Heart left ventricle (tissue), 13 donors: ENCODE data around the gene SLIT3.

Experiments used
- POLR2A ChIP-seq, 2 donors: fragments of 450-650 bp; IDR thresholded peaks; one replicate each; pipeline ENCODE4 v1.6.1; 2017; ENCODE audit warnings: antibody characterized with exemption in 2 of 2, mild to moderate bottlenecking in 2 of 2, moderate library complexity in 2 of 2
- TF ChIP-seq, protein P1 (sequence below), 12 donors: fragments of 200-600 bp; sonication (generic) in 4 of 12; IDR thresholded peaks; one replicate each; pipeline versions ENCODE4 v1.5.0 to v1.8.0; 2018 to 2022; ENCODE audit warnings: antibody characterized with exemption in 12 of 12, mild to moderate bottlenecking in 5 of 12
- donor health status: ischemic (EF 13 %, LVEDD 7.1; RV severe dilation, severe dysfunction).
- donor health status: DM: no; HTN: yes; CAD: no.
- donor health status: DM: no; HTN: no; CAD: no.
- donor health status: ischemic (EF 25% LVEDD 6.9; RV normal size, moderate dysfunction).
- donor health status: ischemic (EF 25% LVEDD 5.7; RV mildly dilated, moderate dysfunction).
- donor health status: ischemic (EF 35%, LVEDD 5.7; RV mildly dilated, moderate dysfunction).
- donor health status: nonischemic (EF 11% LVEDD 7.7; RV severe dilation, severe dysfunction).
- donor health status: DM: yes; HTN: yes; CAD: no.
- donor health status: PGD.
- donor health status: ischemic (EF 29% LVEDD 5.4; RV normal size, mild dysfunction).
- donor health status: nonischemic (EF 23%, LVEDD 6.1; RV moderate dilation, normal function).

DNA sequence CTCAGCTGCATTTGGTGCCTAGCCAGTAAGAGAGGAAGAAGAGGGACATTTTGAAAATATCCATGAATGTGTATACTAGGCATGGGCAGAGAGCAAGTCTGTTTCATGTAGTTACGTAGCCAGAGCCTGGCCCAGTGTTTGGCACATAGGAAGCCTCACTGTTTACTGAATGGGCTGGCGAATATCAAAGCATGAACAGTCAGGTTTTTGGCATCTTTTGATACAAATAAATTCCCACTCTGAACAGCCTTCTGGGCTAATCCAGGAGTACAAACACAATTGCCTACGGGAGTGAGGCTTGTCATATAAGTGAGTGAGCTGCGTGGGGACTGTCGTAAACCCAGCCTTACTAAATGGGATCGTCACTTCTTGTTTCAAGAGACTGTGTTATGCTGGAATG is 468.6 kb downstream of the SLIT3 start:
- TF ChIP-seq, protein P1, sequence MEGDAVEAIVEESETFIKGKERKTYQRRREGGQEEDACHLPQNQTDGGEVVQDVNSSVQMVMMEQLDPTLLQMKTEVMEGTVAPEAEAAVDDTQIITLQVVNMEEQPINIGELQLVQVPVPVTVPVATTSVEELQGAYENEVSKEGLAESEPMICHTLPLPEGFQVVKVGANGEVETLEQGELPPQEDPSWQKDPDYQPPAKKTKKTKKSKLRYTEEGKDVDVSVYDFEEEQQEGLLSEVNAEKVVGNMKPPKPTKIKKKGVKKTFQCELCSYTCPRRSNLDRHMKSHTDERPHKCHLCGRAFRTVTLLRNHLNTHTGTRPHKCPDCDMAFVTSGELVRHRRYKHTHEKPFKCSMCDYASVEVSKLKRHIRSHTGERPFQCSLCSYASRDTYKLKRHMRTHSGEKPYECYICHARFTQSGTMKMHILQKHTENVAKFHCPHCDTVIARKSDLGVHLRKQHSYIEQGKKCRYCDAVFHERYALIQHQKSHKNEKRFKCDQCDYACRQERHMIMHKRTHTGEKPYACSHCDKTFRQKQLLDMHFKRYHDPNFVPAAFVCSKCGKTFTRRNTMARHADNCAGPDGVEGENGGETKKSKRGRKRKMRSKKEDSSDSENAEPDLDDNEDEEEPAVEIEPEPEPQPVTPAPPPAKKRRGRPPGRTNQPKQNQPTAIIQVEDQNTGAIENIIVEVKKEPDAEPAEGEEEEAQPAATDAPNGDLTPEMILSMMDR (IDR thresholded peaks at IDR 0.05), result no peak
- no peak for TF ChIP-seq POLR2A (IDR thresholded peaks at IDR 0.05)
